Lower leg skin (tissue), 3 donors: Measurements from ENCODE around the gene SNRPB2.

ENCODE experiments used
- POLR2A ChIP-seq, 2 donors: fragments of 450-650 bp; IDR thresholded peaks; one replicate each; pipeline ENCODE4 v1.6.1; 2016 to 2017; ENCODE audit warnings: antibody characterized with exemption in 2 of 2, mild to moderate bottlenecking in 1 of 2, moderate library complexity in 1 of 2
- TF ChIP-seq, protein P1 (sequence below), 3 donors: fragments of 450-650 bp; IDR thresholded peaks; one replicate each; pipeline ENCODE4 v1.5.1; 2016; ENCODE audit warnings: antibody characterized with exemption in 3 of 3, mild to moderate bottlenecking in 3 of 3, moderate library complexity in 2 of 3

- TF ChIP-seq, protein P1, sequence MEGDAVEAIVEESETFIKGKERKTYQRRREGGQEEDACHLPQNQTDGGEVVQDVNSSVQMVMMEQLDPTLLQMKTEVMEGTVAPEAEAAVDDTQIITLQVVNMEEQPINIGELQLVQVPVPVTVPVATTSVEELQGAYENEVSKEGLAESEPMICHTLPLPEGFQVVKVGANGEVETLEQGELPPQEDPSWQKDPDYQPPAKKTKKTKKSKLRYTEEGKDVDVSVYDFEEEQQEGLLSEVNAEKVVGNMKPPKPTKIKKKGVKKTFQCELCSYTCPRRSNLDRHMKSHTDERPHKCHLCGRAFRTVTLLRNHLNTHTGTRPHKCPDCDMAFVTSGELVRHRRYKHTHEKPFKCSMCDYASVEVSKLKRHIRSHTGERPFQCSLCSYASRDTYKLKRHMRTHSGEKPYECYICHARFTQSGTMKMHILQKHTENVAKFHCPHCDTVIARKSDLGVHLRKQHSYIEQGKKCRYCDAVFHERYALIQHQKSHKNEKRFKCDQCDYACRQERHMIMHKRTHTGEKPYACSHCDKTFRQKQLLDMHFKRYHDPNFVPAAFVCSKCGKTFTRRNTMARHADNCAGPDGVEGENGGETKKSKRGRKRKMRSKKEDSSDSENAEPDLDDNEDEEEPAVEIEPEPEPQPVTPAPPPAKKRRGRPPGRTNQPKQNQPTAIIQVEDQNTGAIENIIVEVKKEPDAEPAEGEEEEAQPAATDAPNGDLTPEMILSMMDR (IDR thresholded peaks at IDR 0.05), result no peak
- no peak for TF ChIP-seq POLR2A (IDR thresholded peaks at IDR 0.05)
Measured at GRCh38 chr20:16712511-16712947, 17.3 kb upstream of the SNRPB2 start.
